HepG2 (cell line): ENCODE results near the gene DNAJC11. TPM values are rescaled to one million over a fixed set of nuclear protein-coding genes. Genes with fewer than 3 reads are reported as not detected.

ENCODE experiments used
- CBFB ChIP-seq: sonication (generic); formaldehyde crosslinking; IDR thresholded peaks from 2 replicates; pipeline ENCODE4 v1.4.0; 2020; ENCODE audit warnings: missing genetic modification reagents
- CREM ChIP-seq, 2 experiments: sonication (generic) in 1 of 2; formaldehyde crosslinking in 1 of 2; IDR thresholded peaks; 2 replicates each; pipeline versions ENCODE4 v1.4.0 to v1.6.1; 2016 to 2020; ENCODE audit warnings: antibody characterized with exemption in 1 of 2, mild to moderate bottlenecking in 1 of 2, missing genetic modification reagents in 1 of 2
- GATAD1 ChIP-seq: IDR thresholded peaks from 2 replicates; pipeline ENCODE4 v1.6.1; 2016; ENCODE audit warnings: missing genetic modification reagents, missing compliant biosample characterization
- RBM22 ChIP-seq: fragments of 200-400 bp; formaldehyde crosslinking; optimal IDR thresholded peaks from 2 replicates; pipeline ENCODE3; 2017; ENCODE audit warnings: mild to moderate bottlenecking, low read length, moderate library complexity
- REPIN1 ChIP-seq: sonication (generic); formaldehyde crosslinking; IDR thresholded peaks from 2 replicates; pipeline ENCODE4 v1.8.0; 2022; ENCODE audit warnings: missing genetic modification reagents, low read depth, mild to moderate bottlenecking, borderline replicate concordance
- ZIK1 ChIP-seq: sonication (generic); formaldehyde crosslinking; IDR thresholded peaks from 2 replicates; pipeline ENCODE4 v1.5.0; 2020; ENCODE audit warnings: mild to moderate bottlenecking, low read depth, missing genetic modification reagents, borderline replicate concordance
- ZNF329 ChIP-seq: sonication (generic); formaldehyde crosslinking; IDR thresholded peaks from 2 replicates; pipeline ENCODE4 v1.9.0; 2021; ENCODE audit warnings: low read depth, mild to moderate bottlenecking, missing genetic modification reagents
- ZNF773 ChIP-seq: sonication (generic); formaldehyde crosslinking; IDR thresholded peaks from 2 replicates; pipeline ENCODE4 v1.4.0; 2020; ENCODE audit warnings: missing genetic modification reagents, borderline replicate concordance
- ZSCAN31 ChIP-seq: sonication (generic); formaldehyde crosslinking; IDR thresholded peaks from 2 replicates; pipeline ENCODE4 v1.5.0; 2020; ENCODE audit warnings: low read depth, mild to moderate bottlenecking, missing genetic modification reagents
- polyA plus RNA-seq, 8 experiments: library from polyadenylated mRNA; depleted of rRNA in 3 of 8; stranded (reverse) in 7 of 8; unstranded in 1 of 8; fragments of >200 nt; fragmentation: Illumina TruSeq in 4 of 8; extraction: Trizol in 4 of 8; gene quantifications; 2 replicates each; pipeline versions ENCODE4 v1.2.1 to v1.2.3, GENCODE V29; 2011 to 2016; ENCODE audit warnings: low read depth in 4 of 8, missing spikeins in 1 of 8, mixed read lengths in 1 of 8; ENCODE audit not compliant: insufficient read depth in 1 of 8
- total RNA-seq, 5 experiments: library from RNA; depleted of rRNA; stranded (reverse); fragments of >200 nt; fragmentation: Illumina TruSeq; extraction: Trizol; gene quantifications; 2 replicates each; pipeline ENCODE4 v1.2.3, GENCODE V29; 2016; ENCODE audit warnings: low read depth in 1 of 5
- TF ChIP-seq, protein P1 (sequence below): sonication (generic); formaldehyde crosslinking; IDR thresholded peaks from 2 replicates; pipeline ENCODE4 v1.4.0; 2020; ENCODE audit warnings: missing genetic modification reagents
- TF ChIP-seq, protein P2 (sequence below): sonication (generic); formaldehyde crosslinking; IDR thresholded peaks from 2 replicates; pipeline ENCODE4 v1.9.0; 2021; ENCODE audit warnings: missing genetic modification reagents, mild to moderate bottlenecking, borderline replicate concordance
- TF ChIP-seq, protein P3 (sequence below): sonication (generic); formaldehyde crosslinking; IDR thresholded peaks from 2 replicates; pipeline ENCODE4 v1.8.0; 2023; ENCODE audit warnings: mild to moderate bottlenecking, missing genetic modification reagents
- TF ChIP-seq, protein P4 (sequence below): sonication (generic); formaldehyde crosslinking; IDR thresholded peaks from 2 replicates; pipeline ENCODE4 v1.5.1; 2020; ENCODE audit warnings: mild to moderate bottlenecking, missing genetic modification reagents, borderline replicate concordance
- TF ChIP-seq, protein P5 (sequence below): sonication (generic); formaldehyde crosslinking; IDR thresholded peaks from 2 replicates; pipeline ENCODE4 v1.4.0; 2020; ENCODE audit warnings: missing genetic modification reagents, borderline replicate concordance
- TF ChIP-seq, protein P6 (sequence below): sonication (generic); formaldehyde crosslinking; IDR thresholded peaks from 2 replicates; pipeline ENCODE4 v1.5.1; 2020; ENCODE audit warnings: missing genetic modification reagents, mild to moderate bottlenecking, borderline replicate concordance

The DNAJC11 gene
- total and polyA plus RNA-seq, 2 of the 13 experiments (the other 11 are each of a cell fraction or from before 2014, with no cell fraction given): 25.1 to 47.6 TPM

DNA sequence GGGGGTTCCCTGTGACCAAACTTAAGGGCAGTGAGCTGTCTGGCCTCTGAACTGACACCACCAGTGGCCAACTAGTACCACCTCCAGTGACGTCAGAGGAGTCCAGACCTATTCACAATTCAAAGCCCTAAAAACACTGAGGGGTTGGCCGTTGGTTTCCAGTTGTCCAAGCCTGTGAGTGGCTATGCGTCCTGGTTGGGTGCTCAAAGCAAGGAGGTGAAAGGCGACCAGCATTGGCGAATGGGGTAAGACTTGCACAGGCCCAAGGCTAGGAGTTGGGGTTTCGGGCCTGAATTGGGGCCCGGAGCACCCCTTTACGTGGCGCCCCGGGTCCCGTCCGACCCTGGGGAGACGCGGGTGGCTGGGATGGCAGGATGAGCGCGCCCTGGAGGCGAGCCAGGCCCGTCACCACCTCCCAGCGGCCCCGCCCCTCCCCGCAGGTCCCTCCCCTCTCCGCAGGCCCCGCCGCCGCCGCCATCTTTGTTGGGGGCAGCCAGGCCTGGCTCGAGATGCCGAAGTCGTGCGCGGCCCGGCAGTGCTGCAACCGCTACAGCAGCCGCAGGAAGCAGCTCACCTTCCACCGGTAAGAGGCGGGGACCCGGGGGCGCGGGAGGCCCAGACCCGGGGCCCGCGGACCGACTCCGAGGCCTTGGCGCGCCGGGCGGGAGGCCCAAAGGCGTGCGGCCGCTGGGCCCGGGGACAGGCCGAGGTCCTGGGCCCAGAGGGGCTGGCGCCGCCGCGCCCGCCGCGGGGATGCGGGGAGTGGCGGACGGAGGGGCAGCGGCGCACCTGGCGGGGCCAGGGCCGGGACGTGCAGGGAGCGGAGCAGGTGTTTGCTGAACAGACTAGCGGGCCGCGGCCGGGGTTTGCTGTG lies 76.7 kb downstream of the DNAJC11 start, which contains the start of gene THAP3 (continued):
- TF ChIP-seq RBM22: peak; percentile 63
- TF ChIP-seq ZNF329 (CRISPR knock-in tag): peak; percentile 11; the same call in 1 of the 2 replicates
- TF ChIP-seq, protein P1, sequence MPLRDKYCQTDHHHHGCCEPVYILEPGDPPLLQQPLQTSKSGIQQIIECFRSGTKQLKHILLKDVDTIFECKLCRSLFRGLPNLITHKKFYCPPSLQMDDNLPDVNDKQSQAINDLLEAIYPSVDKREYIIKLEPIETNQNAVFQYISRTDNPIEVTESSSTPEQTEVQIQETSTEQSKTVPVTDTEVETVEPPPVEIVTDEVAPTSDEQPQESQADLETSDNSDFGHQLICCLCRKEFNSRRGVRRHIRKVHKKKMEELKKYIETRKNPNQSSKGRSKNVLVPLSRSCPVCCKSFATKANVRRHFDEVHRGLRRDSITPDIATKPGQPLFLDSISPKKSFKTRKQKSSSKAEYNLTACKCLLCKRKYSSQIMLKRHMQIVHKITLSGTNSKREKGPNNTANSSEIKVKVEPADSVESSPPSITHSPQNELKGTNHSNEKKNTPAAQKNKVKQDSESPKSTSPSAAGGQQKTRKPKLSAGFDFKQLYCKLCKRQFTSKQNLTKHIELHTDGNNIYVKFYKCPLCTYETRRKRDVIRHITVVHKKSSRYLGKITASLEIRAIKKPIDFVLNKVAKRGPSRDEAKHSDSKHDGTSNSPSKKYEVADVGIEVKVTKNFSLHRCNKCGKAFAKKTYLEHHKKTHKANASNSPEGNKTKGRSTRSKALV (CRISPR knock-in tag): peak; percentile 82; the same call in 1 of the 2 replicates
- no peak for TF ChIP-seq REPIN1 (CRISPR knock-in tag)
- TF ChIP-seq, protein P2, sequence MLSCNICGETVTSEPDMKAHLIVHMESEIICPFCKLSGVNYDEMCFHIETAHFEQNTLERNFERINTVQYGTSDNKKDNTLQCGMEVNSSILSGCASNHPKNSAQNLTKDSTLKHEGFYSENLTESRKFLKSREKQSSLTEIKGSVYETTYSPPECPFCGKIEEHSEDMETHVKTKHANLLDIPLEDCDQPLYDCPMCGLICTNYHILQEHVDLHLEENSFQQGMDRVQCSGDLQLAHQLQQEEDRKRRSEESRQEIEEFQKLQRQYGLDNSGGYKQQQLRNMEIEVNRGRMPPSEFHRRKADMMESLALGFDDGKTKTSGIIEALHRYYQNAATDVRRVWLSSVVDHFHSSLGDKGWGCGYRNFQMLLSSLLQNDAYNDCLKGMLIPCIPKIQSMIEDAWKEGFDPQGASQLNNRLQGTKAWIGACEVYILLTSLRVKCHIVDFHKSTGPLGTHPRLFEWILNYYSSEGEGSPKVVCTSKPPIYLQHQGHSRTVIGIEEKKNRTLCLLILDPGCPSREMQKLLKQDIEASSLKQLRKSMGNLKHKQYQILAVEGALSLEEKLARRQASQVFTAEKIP (CRISPR knock-in tag): no peak
- peak; percentile 57; the same call in 1 of the 2 replicates for TF ChIP-seq CREM (IDR thresholded peaks at IDR 0.05)
- no peak for TF ChIP-seq CREM (CRISPR knock-in tag; IDR thresholded peaks at IDR 0.05)
- TF ChIP-seq ZNF773 (CRISPR knock-in tag): no peak
- TF ChIP-seq, protein P3, sequence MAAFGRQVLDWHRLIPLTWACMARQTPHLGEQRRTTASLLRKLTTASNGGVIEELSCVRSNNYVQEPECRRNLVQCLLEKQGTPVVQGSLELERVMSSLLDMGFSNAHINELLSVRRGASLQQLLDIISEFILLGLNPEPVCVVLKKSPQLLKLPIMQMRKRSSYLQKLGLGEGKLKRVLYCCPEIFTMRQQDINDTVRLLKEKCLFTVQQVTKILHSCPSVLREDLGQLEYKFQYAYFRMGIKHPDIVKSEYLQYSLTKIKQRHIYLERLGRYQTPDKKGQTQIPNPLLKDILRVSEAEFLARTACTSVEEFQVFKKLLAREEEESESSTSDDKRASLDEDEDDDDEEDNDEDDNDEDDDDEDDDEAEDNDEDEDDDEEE (CRISPR knock-in tag): 0 out of 2 replicates have a peak, but pooled peaks have one; percentile 62
- TF ChIP-seq, protein P4, sequence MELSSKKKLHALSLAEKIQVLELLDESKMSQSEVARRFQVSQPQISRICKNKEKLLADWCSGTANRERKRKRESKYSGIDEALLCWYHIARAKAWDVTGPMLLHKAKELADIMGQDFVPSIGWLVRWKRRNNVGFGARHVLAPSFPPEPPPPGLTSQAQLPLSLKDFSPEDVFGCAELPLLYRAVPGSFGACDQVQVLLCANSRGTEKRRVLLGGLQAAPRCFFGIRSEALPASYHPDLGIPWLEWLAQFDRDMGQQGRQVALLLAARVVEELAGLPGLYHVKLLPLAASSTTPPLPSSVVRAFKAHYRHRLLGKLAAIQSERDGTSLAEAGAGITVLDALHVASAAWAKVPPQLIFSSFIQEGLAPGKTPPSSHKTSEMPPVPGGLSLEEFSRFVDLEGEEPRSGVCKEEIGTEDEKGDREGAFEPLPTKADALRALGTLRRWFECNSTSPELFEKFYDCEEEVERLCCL (CRISPR knock-in tag): no peak
- TF ChIP-seq GATAD1 (CRISPR knock-in tag): 0 out of 2 replicates have a peak, but pooled peaks have one; percentile 41
- TF ChIP-seq ZIK1 (CRISPR knock-in tag): no peak
- no peak for TF ChIP-seq CBFB
- 0 out of 2 replicates have a peak, but pooled peaks have one; percentile 77 for TF ChIP-seq ZSCAN31 (CRISPR knock-in tag)
- TF ChIP-seq, protein P5, sequence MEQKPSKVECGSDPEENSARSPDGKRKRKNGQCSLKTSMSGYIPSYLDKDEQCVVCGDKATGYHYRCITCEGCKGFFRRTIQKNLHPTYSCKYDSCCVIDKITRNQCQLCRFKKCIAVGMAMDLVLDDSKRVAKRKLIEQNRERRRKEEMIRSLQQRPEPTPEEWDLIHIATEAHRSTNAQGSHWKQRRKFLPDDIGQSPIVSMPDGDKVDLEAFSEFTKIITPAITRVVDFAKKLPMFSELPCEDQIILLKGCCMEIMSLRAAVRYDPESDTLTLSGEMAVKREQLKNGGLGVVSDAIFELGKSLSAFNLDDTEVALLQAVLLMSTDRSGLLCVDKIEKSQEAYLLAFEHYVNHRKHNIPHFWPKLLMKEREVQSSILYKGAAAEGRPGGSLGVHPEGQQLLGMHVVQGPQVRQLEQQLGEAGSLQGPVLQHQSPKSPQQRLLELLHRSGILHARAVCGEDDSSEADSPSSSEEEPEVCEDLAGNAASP (CRISPR knock-in tag): 0 out of 2 replicates have a peak, but pooled peaks have one; percentile 15
- TF ChIP-seq, protein P6, sequence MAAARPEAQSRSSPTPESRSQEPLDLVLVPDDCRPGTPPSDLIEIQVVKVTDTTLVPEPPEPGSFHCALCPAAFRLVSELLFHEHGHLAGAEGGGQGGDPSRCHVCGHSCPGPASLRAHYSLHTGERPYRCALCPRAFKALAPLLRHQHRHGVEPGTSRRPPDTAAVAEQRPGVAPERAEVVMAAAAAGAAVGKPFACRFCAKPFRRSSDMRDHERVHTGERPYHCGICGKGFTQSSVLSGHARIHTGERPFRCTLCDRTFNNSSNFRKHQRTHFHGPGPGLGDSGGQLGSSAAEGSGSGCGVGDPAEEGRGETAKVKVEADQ (CRISPR knock-in tag): peak; percentile 24; the same call in 1 of the 2 replicates
